Uterus (tissue), 4 donors: Measurements from ENCODE around the gene PKD2. TPM values are rescaled to one million over a fixed set of nuclear protein-coding genes. Genes with fewer than 3 reads are reported as not detected.
"Not testable (repeated sequence)": the region's sequence is repeated elsewhere in the genome, so short reads cannot be mapped to it uniquely, and the experiment has no call there.

Experiments used
- DNase-seq, 2 donors: peaks; one replicate each; pipeline ENCODE4 v3.0.0-alpha.2; 2019 to 2020
- H3K27ac ChIP-seq, 2 donors: fragments of 200-600 bp; sonication (generic); 1 replicate in 1 of 2; 2 replicates in 1 of 2; pipeline ENCODE4 v1.5.1; 2016 to 2018
- H3K27me3 ChIP-seq, 2 donors: fragments of 200-600 bp; sonication (generic); one replicate each; pipeline ENCODE4 v1.5.1; 2018 to 2019; ENCODE audit warnings: control low read depth in 1 of 2
- H3K36me3 ChIP-seq, 2 donors: fragments of 200-600 bp; sonication (generic); one replicate each; pipeline ENCODE4 v1.5.1; 2019; ENCODE audit warnings: control low read depth in 1 of 2
- H3K4me1 ChIP-seq, 2 donors: fragments of 200-600 bp; sonication (generic); one replicate each; pipeline ENCODE4 v1.5.1; 2018 to 2019; ENCODE audit warnings: control low read depth in 1 of 2
- H3K4me3 ChIP-seq, 2 donors: fragments of 200-600 bp; sonication (generic); 1 replicate in 1 of 2; 2 replicates in 1 of 2; pipeline ENCODE4 v1.5.1; 2018 to 2019; ENCODE audit warnings: mild to moderate bottlenecking in 1 of 2
- H3K9me3 ChIP-seq, 2 donors: fragments of 200-600 bp; sonication (generic); one replicate each; pipeline ENCODE4 v1.5.1; 2019; ENCODE audit warnings: control low read depth in 1 of 2
- CTCF ChIP-seq, 4 experiments: fragments of 200-600 bp in 2 of 4; fragments of 450-650 bp in 2 of 4; sonication (generic) in 2 of 4; IDR thresholded peaks; one replicate each; pipeline ENCODE4 v1.5.1; 2016 to 2019; ENCODE audit warnings: antibody characterized with exemption in 4 of 4, mild to moderate bottlenecking in 2 of 4, moderate library complexity in 1 of 4
- POLR2A ChIP-seq, 2 donors: fragments of 450-650 bp; IDR thresholded peaks; one replicate each; pipeline ENCODE4 v1.6.1; 2016; ENCODE audit warnings: antibody characterized with exemption in 2 of 2, mild to moderate bottlenecking in 1 of 2, moderate library complexity in 1 of 2
- intact Hi-C: fragments of 100-400 bp; cut with DNase I; formaldehyde crosslinking; loops from one replicate; pipeline ENCODE4 v1.15.1; 2023; ENCODE audit warnings: low total_unique reads
- small RNA-seq: library from RNA; depleted of rRNA; stranded (forward); fragments of <200 nt; gene quantifications from one replicate; pipeline ENCODE3, GENCODE V24; 2016
- total RNA-seq, 4 donors: library from RNA; depleted of rRNA in 3 of 4; stranded (reverse); fragments of >200 nt in 3 of 4; gene quantifications; one replicate each; pipeline versions ENCODE4 v1.1.0 to v1.2.4, GENCODE V29; 2014 to 2023
- donor health status: DM: yes; HTN: yes; CAD: no.

PKD2 gene
- total RNA-seq, 4 donors from 2014 or later, result 129 to 190 (median 134) TPM

- Histone ChIP-seq H3K27ac (no peak overlapping the region), H3K4me3 (no peak overlapping the region), H3K36me3 (no peaks in the 10 kb centered on the region), H3K27me3 (no peaks in the 10 kb centered on the region), H3K9me3 (peaks cover 0 to 11% of the 10 kb centered on the region in 2 donors), H3K4me1 (no peaks in the 10 kb centered on the region)
- TF ChIP-seq POLR2A (IDR thresholded peaks at IDR 0.05), result no peak
- TF ChIP-seq CTCF (IDR thresholded peaks at IDR 0.05), result no peak
- intact Hi-C loops, result no loop called here
- DNase-seq, result no peak
These were observed 112.5 kb downstream of the PKD2 start for GRCh38 chr4:88119943-88120342.

DNA sequence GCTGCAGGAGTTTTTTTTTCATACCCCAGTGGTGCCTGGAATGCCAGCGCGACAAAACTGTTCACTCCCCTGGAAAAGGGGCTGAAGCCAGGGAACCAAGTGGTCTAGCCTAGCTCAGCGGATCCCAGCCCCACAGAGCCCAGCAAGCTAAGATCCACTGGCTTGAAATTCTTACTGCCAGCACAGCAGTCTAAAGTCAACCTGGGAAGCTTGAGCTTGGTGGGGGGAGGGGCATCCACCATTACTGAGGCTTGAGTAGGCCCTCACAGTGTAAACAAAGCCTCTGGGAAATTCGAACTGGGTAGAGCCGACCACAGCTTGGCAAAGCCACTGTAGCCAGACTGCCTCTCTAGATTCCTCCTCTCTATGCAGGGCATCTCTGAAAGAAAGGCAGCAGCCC, 114.8 kb downstream of the PKD2 start:
- H3K9me3 ChIP-seq, result peaks cover 0 to 11% of the 10 kb centered on the region in 2 donors
- intact Hi-C loops, result not testable (repeated sequence)

More for the DNA sequence above, 114.8 kb downstream of the PKD2 start:
- not testable (repeated sequence) for H3K4me3 ChIP-seq, H3K36me3 ChIP-seq, H3K27me3 ChIP-seq, DNase-seq, H3K27ac ChIP-seq, H3K4me1 ChIP-seq

Small RNA genes within 50 kb of the gene (small RNA-seq; reads per million reads assigned to genes)
- not detected for gene RNU1-36P

Other genes with a start within 250 kb of the PKD2 start
- not detected for gene IBSP, start 208.1 kb upstream of the PKD2 start, total RNA-seq
- not detected for gene MEPE, start 174.7 kb upstream of the PKD2 start, total RNA-seq
- gene SPP1, start 31.9 kb upstream of the PKD2 start, total RNA-seq, result 10 to 100 TPM in 2 of 4 donors, not detected in 2; 10.1 to 98.6 TPM
- 10 to 100 TPM; 35.9 to 61.8 (median 50.0) TPM for gene ABCG2, start 151.0 kb downstream of the PKD2 start, total RNA-seq